GM03348 (cell line): ENCODE data around the gene ZDHHC9.
A peak's percentile ranks its signal among the peaks of the same experiment; 100 is the strongest.
"Not testable (repeated sequence)": the region's sequence is repeated elsewhere in the genome, so short reads cannot be mapped to it uniquely, and the experiment has no call there.

Source experiments
- DNase-seq: peaks from one replicate; pipeline ENCODE4 v3.0.0; 2012; ENCODE audit warnings: low spot score

ZDHHC9 gene

GRCh38 chrX:129843459-129844306 lies at the start of gene ZDHHC9:
Gene ZDHHC9, minus strand, starts transcription at chrX:129843886. Its CDS starts 1,941 bp downstream, at chrX:129841945.
- peak; percentile 96 for DNase-seq

DNA sequence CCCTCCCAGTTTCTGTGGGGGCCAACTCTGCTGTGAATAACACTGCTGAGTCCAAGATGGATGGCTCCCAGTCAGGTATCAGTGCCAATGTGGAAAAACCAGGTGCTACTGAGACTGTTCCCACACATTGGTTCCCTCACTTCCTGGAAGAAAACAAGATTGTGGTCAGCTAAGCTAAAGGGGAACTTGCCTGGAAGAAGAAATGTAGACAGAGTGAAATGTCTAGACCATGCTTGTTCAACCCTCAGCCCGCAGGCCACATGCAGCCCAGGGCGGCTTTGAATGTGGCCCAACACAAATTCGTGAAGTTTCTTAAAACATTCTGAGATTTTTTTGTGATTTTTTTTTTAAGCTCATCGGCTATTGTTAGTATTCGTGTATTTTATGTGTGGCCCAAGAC lies 33.7 kb upstream of the ZDHHC9 start:
- DNase-seq: no peak

- DNase-seq: peak; percentile 15
Measured at GRCh38 chrX:129876771-129877305, 33.2 kb upstream of the ZDHHC9 start.

DNA sequence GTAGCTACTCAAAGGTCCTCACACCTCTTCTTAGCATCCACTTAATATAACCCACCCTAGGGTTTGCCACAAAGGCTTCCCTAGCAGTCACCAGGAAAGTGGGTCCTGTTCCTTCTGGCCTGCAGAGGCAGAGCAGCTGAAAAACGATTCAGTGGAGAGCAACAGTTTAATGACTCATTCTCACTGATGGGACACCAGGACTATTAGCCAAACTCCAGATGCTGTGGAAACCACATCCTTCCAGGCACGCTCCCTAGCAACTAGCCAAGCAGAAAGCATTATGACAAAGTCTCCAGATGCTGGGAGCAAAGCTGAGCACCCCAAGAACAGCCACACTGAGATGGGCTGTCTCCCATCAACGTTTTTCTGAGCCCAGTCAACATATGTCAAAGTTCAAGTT lies 32.0 kb upstream of the ZDHHC9 start:
- DNase-seq: peak; percentile 73

DNA sequence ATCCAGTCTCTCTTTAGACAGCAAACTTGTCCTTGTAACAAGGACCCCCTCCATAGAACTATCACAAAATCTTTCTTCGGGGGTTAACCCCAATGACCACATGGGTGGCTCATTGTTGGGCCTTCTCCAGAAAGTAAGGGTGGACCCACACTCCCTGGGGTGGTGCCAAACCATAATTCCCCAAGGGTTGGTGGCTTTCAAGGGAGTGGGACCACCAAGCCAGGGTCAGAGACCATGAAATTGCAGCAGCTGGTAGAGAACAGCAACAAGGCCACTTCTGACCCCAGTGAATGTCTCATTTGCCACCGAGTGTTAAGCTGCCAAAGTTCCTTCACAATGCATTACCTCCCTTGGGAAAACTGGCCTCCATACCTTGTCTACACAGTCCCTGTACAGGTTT lies 28.8 kb upstream of the ZDHHC9 start:
- no peak for DNase-seq

DNA sequence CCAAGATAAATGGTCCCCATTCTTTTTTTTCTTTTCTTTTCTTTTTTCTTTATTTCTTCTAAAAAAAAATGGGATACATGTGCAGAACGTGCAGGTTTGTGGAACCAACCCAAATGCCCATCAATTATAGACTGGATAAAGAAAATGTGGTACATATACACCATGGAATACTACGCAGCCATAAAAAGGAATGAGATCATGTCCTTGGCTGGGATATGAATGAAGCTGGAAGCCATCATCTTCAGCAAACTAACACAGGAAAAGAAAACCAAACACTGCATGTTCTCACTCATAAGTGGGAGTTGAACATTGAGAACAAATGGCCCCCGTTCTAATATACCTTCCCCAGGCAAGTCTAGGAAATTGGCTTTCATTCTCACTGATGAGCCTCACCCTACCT lies 22.6 kb upstream of the ZDHHC9 start:
- not testable (repeated sequence) for DNase-seq

GRCh38 chrX:129859134-129859533 lies 15.4 kb upstream of the ZDHHC9 start:
- not testable (repeated sequence) for DNase-seq

- DNase-seq: not testable (repeated sequence)
Measured at GRCh38 chrX:129851825-129852224, 8.1 kb upstream of the ZDHHC9 start.

- no peak for DNase-seq
Measured at GRCh38 chrX:129846716-129847115, 3.0 kb upstream of the ZDHHC9 start.

GRCh38 chrX:129845616-129846190 lies 2.0 kb upstream of the ZDHHC9 start:
- DNase-seq: no peak

GRCh38 chrX:129843209-129843458 lies 552 bp downstream of the ZDHHC9 start:
- peak; percentile 22 for DNase-seq

- peak; percentile 18 for DNase-seq
Measured at GRCh38 chrX:129842510-129843208, 1.0 kb downstream of the ZDHHC9 start.

- peak; percentile 4 for DNase-seq
Measured at GRCh38 chrX:129840344-129840743, 3.3 kb downstream of the ZDHHC9 start.

- DNase-seq: no peak
Measured at GRCh38 chrX:129836827-129837226, 6.9 kb downstream of the ZDHHC9 start.

DNA sequence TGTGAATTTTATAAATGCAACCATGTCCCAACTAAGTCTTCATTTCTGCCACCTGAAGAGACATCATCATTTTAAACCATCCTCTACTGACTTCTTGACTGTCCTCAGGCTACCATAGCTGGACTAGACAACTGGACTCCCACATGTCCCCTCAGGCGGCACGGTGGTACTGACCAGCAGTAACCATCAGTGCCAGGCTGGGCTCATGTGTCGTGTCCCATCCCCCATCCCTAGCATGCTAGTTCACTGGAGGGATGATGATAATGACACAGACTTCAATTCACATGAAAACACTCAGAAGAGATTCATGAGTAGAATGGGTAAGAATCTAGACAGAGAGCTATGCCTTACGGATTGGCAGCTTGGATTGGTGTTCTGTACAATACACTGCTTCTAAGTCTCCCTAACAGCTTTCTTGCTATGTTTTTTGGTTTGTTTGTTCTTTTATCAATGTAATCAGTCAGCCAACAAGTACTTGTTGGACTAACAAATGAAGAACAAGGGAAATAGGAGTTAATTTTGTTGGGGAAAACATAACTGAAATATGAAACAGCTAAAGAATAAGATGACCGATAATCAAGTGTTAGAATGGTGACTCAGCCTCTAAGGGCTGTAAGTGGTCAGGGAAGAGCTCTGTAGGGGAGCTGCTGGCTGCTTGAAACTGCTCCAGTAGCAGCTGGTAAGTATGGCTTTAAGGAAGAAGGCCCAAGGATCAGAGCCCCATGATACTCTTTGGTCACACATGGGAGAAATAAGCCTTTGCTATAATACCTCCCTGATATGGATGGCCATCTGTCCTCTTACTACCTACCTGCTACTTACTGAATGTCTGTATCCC lies 10.3 kb downstream of the ZDHHC9 start:
- peak; percentile 49 for DNase-seq

GRCh38 chrX:129831091-129831885 lies 12.4 kb downstream of the ZDHHC9 start:
- DNase-seq: no peak

DNA sequence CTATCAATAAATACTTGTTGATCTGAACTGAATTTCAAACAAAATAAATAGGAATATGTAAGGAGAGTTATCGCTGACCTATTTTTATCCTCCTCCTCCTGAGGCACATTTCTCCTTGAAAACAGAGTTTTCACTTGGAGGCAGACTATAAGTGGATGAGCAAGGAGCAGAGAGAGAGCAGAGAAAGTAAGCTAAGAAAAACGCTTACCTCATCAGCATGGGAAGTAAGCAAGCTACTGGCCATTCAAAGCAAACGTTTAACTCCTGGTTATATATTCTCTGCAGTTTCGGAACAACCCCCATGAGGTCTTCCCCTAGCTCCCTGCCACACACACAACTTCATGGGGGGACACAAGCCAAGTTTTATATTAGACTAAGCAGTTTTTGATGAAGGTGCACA lies 13.2 kb downstream of the ZDHHC9 start:
- DNase-seq: no peak

- no peak for DNase-seq
Measured at GRCh38 chrX:129825746-129826505, 17.8 kb downstream of the ZDHHC9 start.

- no peak for DNase-seq
Measured at GRCh38 chrX:129824620-129825019, 19.1 kb downstream of the ZDHHC9 start.

- DNase-seq: no peak
Measured at GRCh38 chrX:129823522-129823921, 20.2 kb downstream of the ZDHHC9 start.
